Astrocyte (in vitro differentiated cells and primary cell): ENCODE results near the gene DNPH1. TPM values are rescaled to one million over a fixed set of nuclear protein-coding genes. Genes with fewer than 3 reads are reported as not detected.

Source experiments
- DNase-seq: peaks from one replicate; pipeline ENCODE4 v3.0.0-alpha.2; 2010; ENCODE audit warnings: low read depth
- FAIRE-seq: peaks from 2 replicates; lab custom pipeline; 2011; peaks lifted over from hg19 to GRCh38; lab: Jason Lieb, UNC
- H2AFZ ChIP-seq: 2 replicates; pipeline ENCODE4 v1.6.0; 2012; ENCODE audit warnings: low read depth, low read length, inconsistent platforms
- H3K27ac ChIP-seq: 2 replicates; pipeline ENCODE4 v1.5.1; 2011; ENCODE audit warnings: low read depth, low read length, inconsistent platforms
- H3K27me3 ChIP-seq: 2 replicates; pipeline ENCODE4 v1.6.0; 2011; ENCODE audit warnings: low read length, inconsistent platforms; ENCODE audit not compliant: insufficient read depth
- H3K36me3 ChIP-seq: 2 replicates; pipeline ENCODE4 v1.5.1; 2011; ENCODE audit warnings: low read length, inconsistent platforms; ENCODE audit not compliant: insufficient read depth
- H3K4me1 ChIP-seq: 2 replicates; pipeline ENCODE4 v1.5.1; 2011; ENCODE audit warnings: low read length, inconsistent platforms; ENCODE audit not compliant: insufficient read depth
- H3K4me2 ChIP-seq: 2 replicates; pipeline ENCODE4 v1.6.0; 2012; ENCODE audit warnings: low read length, inconsistent platforms
- H3K4me3 ChIP-seq: 2 replicates; pipeline ENCODE4 v1.5.1; 2011; ENCODE audit warnings: low read depth, mild to moderate bottlenecking, low read length, inconsistent platforms; ENCODE audit not compliant: insufficient read depth
- H3K79me2 ChIP-seq: 2 replicates; pipeline ENCODE4 v1.6.0; 2012; ENCODE audit warnings: mild to moderate bottlenecking, low read length, inconsistent platforms; ENCODE audit not compliant: insufficient read depth
- H3K9ac ChIP-seq: 2 replicates; pipeline ENCODE4 v1.6.0; 2012; ENCODE audit warnings: mild to moderate bottlenecking, low read length, inconsistent platforms
- H3K9me3 ChIP-seq: 2 replicates; pipeline ENCODE4 v1.5.1; 2012; ENCODE audit warnings: low read depth, mild to moderate bottlenecking, low read length, inconsistent platforms; ENCODE audit not compliant: insufficient read depth
- H4K20me1 ChIP-seq: 2 replicates; pipeline ENCODE4 v1.6.0; 2012; ENCODE audit warnings: low read length, inconsistent platforms; ENCODE audit not compliant: insufficient read depth
- H3K27ac Mint-ChIP-seq: one replicate; pipeline ENCODE4 v1.8.0; 2021; ENCODE audit warnings: mild to moderate bottlenecking, mixed read lengths; ENCODE audit not compliant: unreplicated experiment
- H3K27me3 Mint-ChIP-seq: one replicate; pipeline ENCODE4 v1.8.0; 2021; ENCODE audit warnings: low read depth, mixed read lengths; ENCODE audit not compliant: unreplicated experiment
- H3K36me3 Mint-ChIP-seq: one replicate; pipeline ENCODE4 v1.8.0; 2021; ENCODE audit warnings: low read depth, mixed read lengths; ENCODE audit not compliant: unreplicated experiment
- H3K4me1 Mint-ChIP-seq: one replicate; pipeline ENCODE4 v1.8.0; 2021; ENCODE audit warnings: low read depth, mixed read lengths; ENCODE audit not compliant: unreplicated experiment
- H3K4me3 Mint-ChIP-seq: one replicate; pipeline ENCODE4 v1.8.0; 2021; ENCODE audit warnings: mild to moderate bottlenecking, moderate library complexity, mixed read lengths; ENCODE audit not compliant: unreplicated experiment
- H3K9me3 Mint-ChIP-seq: one replicate; pipeline ENCODE4 v1.8.0; 2021; ENCODE audit warnings: mild to moderate bottlenecking, mixed read lengths; ENCODE audit not compliant: unreplicated experiment
- CTCF ChIP-seq: IDR thresholded peaks from 2 replicates; pipeline ENCODE4 v1.5.1; 2011; ENCODE audit warnings: low read depth, mild to moderate bottlenecking, inconsistent platforms, low read length, moderate library complexity; ENCODE audit not compliant: insufficient read depth
- EZH2 ChIP-seq: IDR thresholded peaks from 2 replicates; pipeline ENCODE4 v1.6.1; 2012; ENCODE audit warnings: mild to moderate bottlenecking, low read length, inconsistent platforms; ENCODE audit not compliant: insufficient read depth
- total RNA-seq: library from RNA; stranded (reverse); gene quantifications from 2 replicates; pipeline ENCODE4 v1.2.1, GENCODE V29; 2021

The DNPH1 gene
- total RNA-seq, 1 donor from 2014 or later = 15.1 TPM

- no peaks in the 10 kb centered on the region for H3K9me3 Mint-ChIP-seq
- Histone ChIP-seq H3K79me2 (no peaks in the 10 kb centered on the region), H3K27me3 (peaks cover 12% of the 10 kb centered on the region), H3K9me3 (no peaks in the 10 kb centered on the region), H3K27ac (no peak overlapping the region), H4K20me1 (no peaks in the 10 kb centered on the region), H2AFZ (no peak overlapping the region), H3K4me2 (peak overlapping the region; percentile 75), H3K36me3 (no peaks in the 10 kb centered on the region), H3K9ac (no peak overlapping the region), H3K4me3 (peak overlapping the region; percentile 33), H3K4me1 (peaks cover 5% of the 10 kb centered on the region)
- H3K36me3 Mint-ChIP-seq = peaks cover 1% of the 10 kb centered on the region
- FAIRE-seq = no peak
- H3K27me3 Mint-ChIP-seq = peaks cover 46% of the 10 kb centered on the region
- H3K4me3 Mint-ChIP-seq = no peak overlapping the region
- DNase-seq = no peak
- H3K27ac Mint-ChIP-seq = no peak overlapping the region
- no peak for TF ChIP-seq CTCF
- TF ChIP-seq EZH2 = peak; percentile 79
- peaks cover 15% of the 10 kb centered on the region for H3K4me1 Mint-ChIP-seq
Measured at GRCh38 chr6:43274916-43275597, 45.8 kb upstream of the DNPH1 start.

DNA sequence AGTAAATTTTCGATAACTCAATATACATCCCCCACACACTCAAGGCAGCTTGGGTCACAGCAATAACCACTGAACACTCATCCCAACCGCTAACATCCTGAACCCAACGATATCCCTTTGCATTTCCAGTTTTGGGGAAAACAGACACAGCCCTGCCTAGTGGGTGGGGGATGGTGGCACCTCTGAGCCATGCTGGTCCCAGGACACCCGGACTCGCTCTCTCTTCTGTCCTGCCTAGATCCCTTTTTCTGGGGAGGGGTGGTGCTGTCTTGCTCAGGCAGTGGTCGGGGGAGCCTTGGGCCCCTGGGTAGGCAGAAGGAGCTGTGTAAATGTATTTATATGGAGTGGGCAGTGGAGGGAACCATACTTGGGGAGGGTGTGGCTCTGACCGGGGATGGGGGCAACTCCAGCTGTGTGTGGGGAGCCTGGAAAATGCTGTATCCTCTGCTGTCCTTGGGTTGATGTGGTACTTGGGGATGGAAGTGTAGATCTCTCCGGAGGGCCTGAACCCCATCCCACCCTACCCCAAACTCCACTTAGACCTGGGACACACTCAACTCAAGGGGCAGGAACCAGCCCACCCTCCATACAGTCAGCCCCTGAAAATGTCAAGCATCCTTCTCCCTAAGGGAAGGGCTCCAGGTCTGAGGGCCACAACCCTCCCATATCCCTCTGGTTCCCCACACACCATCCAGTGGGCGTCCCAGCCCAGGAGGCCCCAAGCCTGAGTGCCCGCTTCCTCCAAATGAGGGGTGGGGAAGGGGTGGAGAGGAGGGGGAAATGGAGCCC, 45.0 kb upstream of the DNPH1 start:
- no peaks in the 10 kb centered on the region for H3K9me3 Mint-ChIP-seq
- no peak overlapping the region for H3K9ac ChIP-seq
- H3K27me3 Mint-ChIP-seq = peaks cover 47% of the 10 kb centered on the region
- peak overlapping the region; percentile 75 for H3K4me2 ChIP-seq
- peaks cover 5% of the 10 kb centered on the region for H3K4me1 ChIP-seq
- H3K79me2 ChIP-seq = no peaks in the 10 kb centered on the region
- H3K4me3 ChIP-seq = no peak overlapping the region
- no peak for TF ChIP-seq EZH2
- TF ChIP-seq CTCF = no peak
- peaks cover 15% of the 10 kb centered on the region for H3K4me1 Mint-ChIP-seq
- peaks cover 12% of the 10 kb centered on the region for H3K27me3 ChIP-seq
- H3K9me3 ChIP-seq = no peaks in the 10 kb centered on the region
- H3K36me3 ChIP-seq = no peaks in the 10 kb centered on the region
- H2AFZ ChIP-seq = no peak overlapping the region
- no peak overlapping the region for H3K4me3 Mint-ChIP-seq
- DNase-seq (no peak), FAIRE-seq (no peak)
- no peaks in the 10 kb centered on the region for H4K20me1 ChIP-seq
- H3K36me3 Mint-ChIP-seq = peaks cover 1% of the 10 kb centered on the region
- H3K27ac ChIP-seq = no peak overlapping the region
- no peak overlapping the region for H3K27ac Mint-ChIP-seq
